ENCODE results near the gene SDHD. TPM values are rescaled to one million over a fixed set of nuclear protein-coding genes. Genes with fewer than 3 reads are reported as not detected.
"Not testable (repeated sequence)": the region's sequence is repeated elsewhere in the genome, so short reads cannot be mapped to it uniquely, and the experiment has no call there.

Gene SDHD
- 40.4 and 46.9 TPM in 2 replicates for total RNA-seq
- long read RNA-seq, transcript SDHD-201 (4 exons, 1,439 nt), result major isoform, 169 of 174 reads
- long read RNA-seq, partial matches to known transcripts, result 3 of 174 reads
- long read RNA-seq, other reads (novel, unspliced or antisense), result 2 of 174 reads

DNA sequence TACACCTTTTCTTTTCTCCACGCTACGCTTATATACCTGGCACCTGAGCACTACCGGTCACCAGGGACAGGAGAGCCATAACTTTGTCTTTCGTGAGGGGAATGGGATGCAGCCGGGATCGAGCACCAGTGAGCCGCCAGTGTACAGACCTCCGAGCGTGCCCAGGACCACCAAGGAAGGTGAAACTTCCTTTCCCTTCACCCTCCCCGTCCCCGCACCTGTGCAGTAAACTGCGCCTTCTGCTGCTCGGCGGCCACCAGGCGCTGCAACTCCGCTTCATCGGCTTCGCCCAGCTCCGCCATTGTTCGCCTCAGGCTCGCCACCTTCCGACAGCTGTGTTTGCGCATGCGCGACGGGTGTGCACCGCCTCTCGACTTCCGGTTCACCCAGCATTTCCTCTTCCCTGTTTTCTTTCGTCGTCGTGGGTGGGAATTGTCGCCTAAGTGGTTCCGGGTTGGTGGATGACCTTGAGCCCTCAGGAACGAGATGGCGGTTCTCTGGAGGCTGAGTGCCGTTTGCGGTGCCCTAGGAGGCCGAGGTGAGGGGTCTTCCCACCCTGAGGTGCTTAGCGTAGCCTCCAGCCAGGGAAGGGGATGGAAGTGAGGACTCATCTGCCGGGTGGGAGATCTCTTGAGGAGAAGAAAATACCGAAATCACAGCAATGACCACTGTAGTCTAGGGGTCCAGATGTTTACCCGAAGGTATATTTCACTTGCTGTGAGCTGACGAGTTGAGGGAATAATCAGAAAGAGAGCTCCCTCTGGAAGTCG is at the start of gene SDHD, which contains the start of gene TIMM8B:
SDHD (plus strand) TSS at position 452 of the 770 bp plus-strand sequence; CDS start at position 487, 35 bp downstream.
TIMM8B (minus strand) TSS at position 335 of the 770 bp plus-strand sequence; CDS start at position 302, 33 bp downstream.
- Mint-ChIP-seq H3K4me3 (ENCODE audit: low read depth) (peak within 1 kb of the TSS; percentile 100), H3K27ac (peak within 1 kb of the TSS; percentile 98), H3K9me3 (ENCODE audit: low read depth) (no peaks in the 10 kb centered on the region), H3K27me3 (no peaks in the 10 kb centered on the region), H3K4me1 (ENCODE audit: low read depth) (peaks cover 31% of the 10 kb centered on the region), H3K36me3 (ENCODE audit: insufficient read depth) (peaks cover 42% of the 10 kb centered on the region)
- TF ChIP-seq, protein P1, sequence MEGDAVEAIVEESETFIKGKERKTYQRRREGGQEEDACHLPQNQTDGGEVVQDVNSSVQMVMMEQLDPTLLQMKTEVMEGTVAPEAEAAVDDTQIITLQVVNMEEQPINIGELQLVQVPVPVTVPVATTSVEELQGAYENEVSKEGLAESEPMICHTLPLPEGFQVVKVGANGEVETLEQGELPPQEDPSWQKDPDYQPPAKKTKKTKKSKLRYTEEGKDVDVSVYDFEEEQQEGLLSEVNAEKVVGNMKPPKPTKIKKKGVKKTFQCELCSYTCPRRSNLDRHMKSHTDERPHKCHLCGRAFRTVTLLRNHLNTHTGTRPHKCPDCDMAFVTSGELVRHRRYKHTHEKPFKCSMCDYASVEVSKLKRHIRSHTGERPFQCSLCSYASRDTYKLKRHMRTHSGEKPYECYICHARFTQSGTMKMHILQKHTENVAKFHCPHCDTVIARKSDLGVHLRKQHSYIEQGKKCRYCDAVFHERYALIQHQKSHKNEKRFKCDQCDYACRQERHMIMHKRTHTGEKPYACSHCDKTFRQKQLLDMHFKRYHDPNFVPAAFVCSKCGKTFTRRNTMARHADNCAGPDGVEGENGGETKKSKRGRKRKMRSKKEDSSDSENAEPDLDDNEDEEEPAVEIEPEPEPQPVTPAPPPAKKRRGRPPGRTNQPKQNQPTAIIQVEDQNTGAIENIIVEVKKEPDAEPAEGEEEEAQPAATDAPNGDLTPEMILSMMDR (IDR thresholded peaks at IDR 0.05; ENCODE audit: unreplicated experiment), result peak; percentile 36
- DNase-seq (ENCODE audit: low spot score, unreplicated experiment), result peak; percentile 95

DNA sequence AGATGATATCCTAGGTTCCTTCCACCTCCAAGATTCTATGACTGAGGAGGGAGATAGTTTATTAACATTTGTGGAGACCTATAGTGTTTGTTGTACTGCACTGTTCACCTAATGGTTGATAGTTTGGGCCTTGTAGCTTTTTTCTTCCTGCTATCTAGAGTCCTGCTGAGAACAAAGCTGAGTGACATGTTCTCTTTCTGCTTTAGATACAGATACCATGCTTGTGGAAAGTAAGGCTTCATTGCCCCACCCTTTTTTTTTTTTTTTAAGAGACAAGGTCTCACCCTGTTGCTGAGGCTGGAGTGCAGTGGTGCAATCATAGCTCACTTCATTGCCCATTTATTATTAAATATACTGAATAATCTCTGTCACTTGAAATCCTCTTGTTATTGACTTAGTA is 49.1 kb upstream of the SDHD start:
- Mint-ChIP-seq H3K36me3 (ENCODE audit: insufficient read depth) (peaks cover 25% of the 10 kb centered on the region), H3K4me3 (ENCODE audit: low read depth) (no peak overlapping the region), H3K4me1 (ENCODE audit: low read depth) (no peaks in the 10 kb centered on the region), H3K9me3 (ENCODE audit: low read depth) (no peaks in the 10 kb centered on the region), H3K27me3 (no peaks in the 10 kb centered on the region), H3K27ac (no peak overlapping the region)
- TF ChIP-seq, protein P1 (IDR thresholded peaks at IDR 0.05; ENCODE audit: unreplicated experiment), result no peak
- no peak for DNase-seq (ENCODE audit: low spot score, unreplicated experiment)

DNA sequence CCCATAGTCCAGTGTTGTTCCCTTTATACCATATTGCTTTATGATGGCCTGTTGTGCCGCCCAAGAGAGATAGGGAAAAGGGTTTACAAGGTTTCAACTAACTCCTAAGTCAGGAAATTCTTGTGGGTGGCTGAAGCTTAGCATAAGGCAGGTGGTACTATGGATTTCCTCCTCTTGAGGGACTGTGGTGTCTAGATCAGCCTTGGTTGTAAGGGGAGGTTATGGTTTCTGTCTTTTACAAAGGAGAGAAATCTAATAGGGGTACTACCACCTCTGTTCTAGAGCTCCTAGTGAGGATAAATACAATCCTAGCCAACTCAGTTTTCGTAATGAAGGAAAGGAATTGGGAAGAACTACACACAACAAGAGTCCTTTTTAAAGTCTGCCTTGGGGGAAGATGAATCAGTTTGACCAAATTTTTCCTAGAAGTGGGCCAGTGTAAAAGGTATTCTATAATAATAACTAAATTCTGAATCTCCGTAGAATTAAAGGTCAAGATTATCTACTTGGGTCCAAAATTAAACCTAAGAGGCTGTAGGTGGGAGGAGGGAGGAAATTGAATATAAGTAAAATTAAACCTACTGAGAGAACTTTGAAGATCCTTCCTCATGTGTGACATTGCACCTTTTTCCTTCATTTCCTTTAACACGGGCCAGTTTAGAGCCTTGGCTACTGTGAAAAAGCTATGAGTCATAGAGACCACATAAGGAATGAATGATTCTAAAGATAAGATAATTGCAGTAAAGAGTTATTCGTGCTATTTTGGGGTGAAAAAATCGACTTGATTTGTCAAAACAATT is 44.3 kb upstream of the SDHD start:
- H3K36me3 Mint-ChIP-seq (ENCODE audit: insufficient read depth), result peaks cover 37% of the 10 kb centered on the region

DNA sequence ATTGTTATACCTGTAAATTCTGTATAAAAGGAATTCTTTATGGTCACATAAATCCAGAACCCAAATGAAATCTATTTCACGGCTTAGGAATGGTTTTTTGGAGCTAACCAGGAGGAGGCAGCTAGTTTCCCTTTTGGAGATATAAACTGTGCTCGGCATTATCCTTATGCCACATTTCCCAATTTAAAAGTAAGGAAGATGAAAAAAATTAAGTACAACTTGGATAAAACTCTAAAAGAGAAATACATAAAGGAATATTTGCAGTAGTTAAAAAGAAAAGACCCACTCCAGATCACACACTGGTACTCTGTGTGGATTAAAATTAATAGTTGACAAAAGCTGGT is 43.7 kb upstream of the SDHD start:
- Mint-ChIP-seq H3K9me3 (ENCODE audit: low read depth) (peaks cover 6% of the 10 kb centered on the region), H3K4me3 (ENCODE audit: low read depth) (no peak overlapping the region), H3K27ac (no peak overlapping the region), H3K4me1 (ENCODE audit: low read depth) (no peaks in the 10 kb centered on the region), H3K27me3 (no peaks in the 10 kb centered on the region), H3K36me3 (ENCODE audit: insufficient read depth) (peaks cover 42% of the 10 kb centered on the region)
- TF ChIP-seq, protein P1 (IDR thresholded peaks at IDR 0.05; ENCODE audit: unreplicated experiment), result no peak
- no peak for DNase-seq (ENCODE audit: low spot score, unreplicated experiment)

More for the DNA sequence above, 44.3 kb upstream of the SDHD start:
- H3K4me3 Mint-ChIP-seq (ENCODE audit: low read depth), result no peak overlapping the region
- no peak overlapping the region for H3K27ac Mint-ChIP-seq
- no peaks in the 10 kb centered on the region for H3K4me1 Mint-ChIP-seq (ENCODE audit: low read depth)
- no peaks in the 10 kb centered on the region for H3K27me3 Mint-ChIP-seq
- TF ChIP-seq, protein P1 (IDR thresholded peaks at IDR 0.05; ENCODE audit: unreplicated experiment), result no peak
- no peak for DNase-seq (ENCODE audit: low spot score, unreplicated experiment)
- peaks cover 4% of the 10 kb centered on the region for H3K9me3 Mint-ChIP-seq (ENCODE audit: low read depth)

DNA sequence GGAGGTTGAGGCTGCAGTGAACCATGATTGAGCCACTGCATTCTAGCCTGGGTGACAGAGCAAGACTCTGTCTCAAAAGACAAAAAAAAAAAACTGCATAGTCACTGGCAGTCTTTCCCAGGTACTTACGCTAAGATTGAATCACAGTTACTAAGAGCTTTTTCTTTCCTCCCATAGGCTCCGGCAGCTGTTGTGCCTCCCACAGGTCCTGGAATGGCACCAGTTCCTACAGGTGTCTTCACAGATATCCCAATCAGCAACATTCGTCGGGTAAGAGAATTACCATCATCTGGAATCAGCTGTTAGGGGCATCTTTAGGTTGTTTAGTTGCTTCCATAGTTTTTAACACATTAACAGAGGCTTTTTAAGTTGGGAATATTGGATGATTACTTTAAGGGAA is 41.7 kb upstream of the SDHD start:
- no peak for DNase-seq (ENCODE audit: low spot score, unreplicated experiment)
- Mint-ChIP-seq H3K36me3 (ENCODE audit: insufficient read depth) (peaks cover 52% of the 10 kb centered on the region), H3K27ac (no peak overlapping the region), H3K27me3 (no peaks in the 10 kb centered on the region), H3K4me1 (ENCODE audit: low read depth) (no peaks in the 10 kb centered on the region), H3K9me3 (ENCODE audit: low read depth) (peaks cover 6% of the 10 kb centered on the region), H3K4me3 (ENCODE audit: low read depth) (no peak overlapping the region)
- TF ChIP-seq, protein P1 (IDR thresholded peaks at IDR 0.05; ENCODE audit: unreplicated experiment), result no peak

DNA sequence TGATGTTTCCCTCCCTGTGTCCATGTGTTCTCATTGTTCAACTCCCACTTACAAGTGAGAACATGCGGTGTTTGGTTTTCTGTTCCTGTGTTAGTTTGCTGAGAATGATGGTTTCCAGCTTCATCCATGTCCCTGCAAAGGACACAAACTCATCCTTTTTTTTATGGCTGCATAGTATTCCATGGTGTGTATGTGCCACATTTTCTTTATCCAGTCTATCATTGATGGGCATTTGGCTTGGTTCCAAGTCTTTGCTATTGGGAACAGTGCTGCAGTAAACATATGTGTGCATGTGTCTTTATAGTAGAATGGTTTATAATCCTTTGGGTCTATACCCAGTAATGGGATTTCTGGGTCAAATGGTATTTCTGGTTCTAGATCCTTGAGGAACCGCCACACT is 40.0 kb upstream of the SDHD start:
- H3K27ac Mint-ChIP-seq; H3K27me3 Mint-ChIP-seq; H3K4me3 Mint-ChIP-seq (ENCODE audit: low read depth); H3K9me3 Mint-ChIP-seq (ENCODE audit: low read depth); DNase-seq (ENCODE audit: low spot score, unreplicated experiment); H3K4me1 Mint-ChIP-seq (ENCODE audit: low read depth): not testable (repeated sequence)
- H3K36me3 Mint-ChIP-seq (ENCODE audit: insufficient read depth), result peaks cover 59% of the 10 kb centered on the region

DNA sequence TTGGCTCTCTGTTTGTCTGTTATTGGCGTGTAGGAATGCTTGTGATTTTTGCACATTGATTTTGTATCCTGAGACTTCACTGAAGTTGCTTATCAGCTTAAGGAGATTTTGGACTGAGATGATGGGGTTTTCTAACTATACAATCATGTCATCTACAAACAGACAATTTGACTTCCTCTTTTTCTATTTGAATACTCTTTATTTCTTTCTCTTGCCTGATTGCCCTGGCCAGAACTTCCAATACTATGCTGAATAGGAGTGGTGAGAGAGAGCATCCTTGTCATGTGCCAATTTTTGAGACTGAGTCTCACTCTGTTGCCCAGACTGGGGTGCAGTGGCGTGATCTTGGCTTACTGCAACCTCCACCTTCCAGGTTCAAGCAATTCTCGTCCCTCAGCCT is 38.4 kb upstream of the SDHD start:
- H3K27me3 Mint-ChIP-seq; H3K9me3 Mint-ChIP-seq (ENCODE audit: low read depth); DNase-seq (ENCODE audit: low spot score, unreplicated experiment); H3K4me3 Mint-ChIP-seq (ENCODE audit: low read depth); H3K4me1 Mint-ChIP-seq (ENCODE audit: low read depth): not testable (repeated sequence)
- peaks cover 62% of the 10 kb centered on the region for H3K36me3 Mint-ChIP-seq (ENCODE audit: insufficient read depth)
- peak overlapping the region; percentile 13 for H3K27ac Mint-ChIP-seq

Measured in progenitor cell of endocrine pancreas (in vitro differentiated cells).